BLaER1 treated with 17β-estradiol and CSF1 and Interleukin-3, amounts not matched to agents 10 nM and 100 nM (cell line): ENCODE measurements around the gene MYL4.

ENCODE experiments used
- H3K27ac ChIP-seq, 11 experiments: shearing (Covaris generic); formaldehyde crosslinking; 2 replicates each; pipeline ENCODE4 v1.8.1; 2022
- H3K27me3 ChIP-seq, 11 experiments: shearing (Covaris generic); formaldehyde crosslinking; 2 replicates each; pipeline ENCODE4 v1.8.1; 2022
- H3K36me3 ChIP-seq, 11 experiments: shearing (Covaris generic); formaldehyde crosslinking; 2 replicates each; pipeline ENCODE4 v1.8.1; 2022
- H3K4me1 ChIP-seq, 10 experiments: shearing (Covaris generic); formaldehyde crosslinking; 2 replicates each; pipeline ENCODE4 v1.8.1; 2022
- H3K4me2 ChIP-seq, 11 experiments: shearing (Covaris generic); formaldehyde crosslinking; 2 replicates each; pipeline ENCODE4 v1.8.1; 2022
- H3K4me3 ChIP-seq, 10 experiments: shearing (Covaris generic); formaldehyde crosslinking; 2 replicates each; pipeline ENCODE4 v1.8.1; 2022
- H3K9ac ChIP-seq, 11 experiments: shearing (Covaris generic); formaldehyde crosslinking; 2 replicates each; pipeline ENCODE4 v1.8.1; 2022
- H3K9me3 ChIP-seq, 11 experiments: shearing (Covaris generic); formaldehyde crosslinking; replicated peaks in 1 of 11; 2 replicates each; pipeline ENCODE4 v1.8.1; 2022
- H4K20me1 ChIP-seq, 11 experiments: shearing (Covaris generic); formaldehyde crosslinking; 2 replicates each; pipeline ENCODE4 v1.8.1; 2022
- Cebpa-rat ChIP-seq, 11 experiments: shearing (Covaris generic); IDR thresholded peaks; 2 replicates each; pipeline ENCODE4 v1.8.1; 2022

Gene MYL4

DNA sequence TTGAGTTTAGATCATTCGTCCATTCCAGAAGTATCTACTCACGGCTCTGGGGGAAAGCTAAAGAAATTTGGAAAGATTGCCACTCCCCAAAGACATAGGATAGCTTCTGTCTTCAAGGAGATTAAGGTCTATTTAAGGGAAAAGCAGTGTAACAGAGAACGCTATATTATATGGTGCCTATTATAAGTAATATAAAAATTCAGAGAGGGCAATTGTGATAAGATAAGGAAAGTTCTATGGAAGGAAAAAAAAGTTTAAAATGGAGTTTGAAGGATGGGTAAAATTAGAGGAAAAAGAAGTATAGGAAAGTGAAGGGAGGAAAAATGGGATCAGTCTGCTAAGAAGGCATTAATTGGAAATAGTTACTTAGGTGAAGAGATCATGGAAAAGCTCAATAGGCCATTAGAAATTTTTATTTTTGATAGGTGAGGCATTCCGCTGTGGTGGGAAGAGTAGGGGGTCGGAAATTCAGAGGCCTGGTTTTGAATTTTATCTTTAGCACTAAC, 19.4 kb upstream of the MYL4 start:
- H3K9me3 ChIP-seq: peaks cover 0 to 28% (median 12%) of the 10 kb centered on the region in 11 experiments; a peak in 14 of 22 replicates
- peaks cover 0 to 26% (median 14%) of the 10 kb centered on the region in 11 experiments; a peak in 11 of 22 replicates for H3K36me3 ChIP-seq
- peak overlapping the region; percentile 32 to 83 (median 76); a peak in 17 of 20 replicates for H3K4me3 ChIP-seq
- peak overlapping the region; percentile 7 to 99 (median 64); a peak in 14 of 22 replicates for H3K9ac ChIP-seq
- peaks cover 31 to 53% (median 35%) of the 10 kb centered on the region in 11 experiments for H4K20me1 ChIP-seq
- peaks cover 0 to 42% (median 14%) of the 10 kb centered on the region in 11 experiments; a peak in 9 of 22 replicates for H3K27me3 ChIP-seq
- H3K4me2 ChIP-seq: peak overlapping the region; percentile 59 to 83 (median 76)
- no peak overlapping the region for H3K27ac ChIP-seq
- no peak for TF ChIP-seq Cebpa-rat (IDR thresholded peaks at IDR 0.05)
- peaks cover 22 to 55% (median 44%) of the 10 kb centered on the region in 10 experiments for H3K4me1 ChIP-seq

DNA sequence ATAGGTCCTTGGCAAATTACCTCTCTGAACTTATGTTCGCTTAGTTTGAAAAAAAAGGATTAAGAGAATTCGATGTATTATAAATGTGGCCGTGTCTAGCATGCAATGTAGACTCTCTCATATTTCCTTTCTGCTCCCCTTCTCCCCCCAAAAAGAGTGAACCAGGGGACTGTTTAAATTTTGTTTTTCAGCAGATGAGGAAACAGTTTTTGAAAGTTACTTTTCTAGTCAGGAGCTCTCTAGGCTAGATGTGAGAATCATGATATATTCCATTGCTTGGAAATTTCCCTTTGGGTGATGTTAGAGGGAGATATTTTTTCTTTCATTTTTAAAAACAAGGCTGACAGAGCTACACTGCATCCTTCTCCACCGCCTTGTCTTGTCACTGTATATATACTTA, 18.9 kb upstream of the MYL4 start:
- Histone ChIP-seq H3K27ac (no peak overlapping the region), H4K20me1 (peaks cover 27 to 49% (median 30%) of the 10 kb centered on the region in 11 experiments), H3K4me3 (no peak overlapping the region), H3K9me3 (peaks cover 0 to 32% (median 12%) of the 10 kb centered on the region in 11 experiments; a peak in 14 of 22 replicates), H3K27me3 (peaks cover 0 to 47% (median 15%) of the 10 kb centered on the region in 11 experiments; a peak in 9 of 22 replicates), H3K36me3 (peaks cover 0 to 21% (median 13%) of the 10 kb centered on the region in 11 experiments; a peak in 11 of 22 replicates), H3K4me2 (peak overlapping the region in 7 of 11 experiments; percentile 59 to 78 (median 72); a peak in 11 of 22 replicates), H3K9ac (no peak overlapping the region), H3K4me1 (peaks cover 21 to 56% (median 48%) of the 10 kb centered on the region in 10 experiments)
- TF ChIP-seq Cebpa-rat (IDR thresholded peaks at IDR 0.05): no peak

DNA sequence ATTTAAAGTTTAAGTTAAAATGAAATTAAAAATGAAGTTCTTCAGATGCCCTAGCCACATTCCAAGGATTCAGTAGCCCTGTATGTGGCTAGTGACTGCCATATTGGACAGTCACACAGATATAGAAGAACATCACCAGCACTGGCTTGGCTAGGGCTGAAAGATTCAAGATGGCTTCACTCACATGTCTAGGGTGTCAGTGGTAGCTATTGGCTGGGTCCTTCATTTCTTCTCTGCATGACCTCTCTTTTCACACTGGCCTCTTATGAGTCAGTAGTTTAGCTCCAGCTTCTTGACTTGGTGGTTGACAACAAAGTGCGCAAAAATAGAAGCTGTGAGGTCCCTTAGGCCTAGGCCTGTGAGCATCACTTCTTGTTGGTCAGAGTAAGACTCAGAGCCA, 18.4 kb upstream of the MYL4 start:
- H3K9me3 ChIP-seq: peaks cover 0 to 38% (median 15%) of the 10 kb centered on the region in 11 experiments; a peak in 15 of 22 replicates

DNA sequence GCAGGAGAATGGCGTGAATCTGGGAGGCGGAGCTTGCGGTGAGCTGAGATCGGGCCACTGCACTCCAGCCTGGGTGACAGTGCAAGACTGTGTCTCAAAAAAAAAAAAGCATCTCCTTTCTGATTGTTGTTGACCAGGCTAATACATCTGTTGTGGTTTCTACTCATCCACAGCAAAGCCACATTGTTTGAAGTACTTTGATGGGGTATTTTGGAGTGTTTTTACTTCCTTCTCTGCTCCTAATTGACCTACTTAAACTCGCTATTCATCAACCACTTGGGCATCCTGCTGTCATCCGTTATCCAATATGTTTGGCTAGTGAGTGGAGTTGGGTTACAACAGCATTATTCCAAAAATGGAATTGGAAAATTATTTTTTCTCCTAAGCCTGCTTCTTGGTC, 16.6 kb upstream of the MYL4 start:
- no peak for TF ChIP-seq Cebpa-rat (IDR thresholded peaks at IDR 0.05)
- H3K9me3 ChIP-seq: peaks cover 0 to 42% (median 18%) of the 10 kb centered on the region in 11 experiments; a peak in 16 of 22 replicates
- no peaks in the 10 kb centered on the region for H3K36me3 ChIP-seq
- peaks cover 6 to 27% (median 8%) of the 10 kb centered on the region in 11 experiments; a peak in 15 of 22 replicates for H4K20me1 ChIP-seq
- H3K9ac ChIP-seq: no peak overlapping the region
- H3K27me3 ChIP-seq: peaks cover 0 to 70% (median 21%) of the 10 kb centered on the region in 11 experiments; a peak in 10 of 22 replicates
- H3K4me2 ChIP-seq: peak overlapping the region; percentile 42 to 81 (median 72)
- H3K27ac ChIP-seq: no peak overlapping the region
- H3K4me1 ChIP-seq: peaks cover 13 to 46% (median 31%) of the 10 kb centered on the region in 10 experiments
- H3K4me3 ChIP-seq: no peak overlapping the region; a peak in 1 of 20 replicates

More for the DNA sequence above, 18.4 kb upstream of the MYL4 start:
- no peak overlapping the region for H3K9ac ChIP-seq
- H3K27ac ChIP-seq: no peak overlapping the region
- H3K36me3 ChIP-seq: peaks cover 0 to 16% (median 8%) of the 10 kb centered on the region in 11 experiments; a peak in 11 of 22 replicates
- 0 out of 22 replicates have a peak overlapping the region, but pooled peaks of 1 of the 11 experiments have one; percentile 59 for H3K4me2 ChIP-seq
- H4K20me1 ChIP-seq: peaks cover 22 to 44% (median 25%) of the 10 kb centered on the region in 11 experiments
- H3K4me1 ChIP-seq: peaks cover 21 to 56% (median 46%) of the 10 kb centered on the region in 10 experiments
- H3K27me3 ChIP-seq: peaks cover 0 to 52% (median 20%) of the 10 kb centered on the region in 11 experiments; a peak in 9 of 22 replicates
- H3K4me3 ChIP-seq: no peak overlapping the region
- TF ChIP-seq Cebpa-rat (IDR thresholded peaks at IDR 0.05): no peak

DNA sequence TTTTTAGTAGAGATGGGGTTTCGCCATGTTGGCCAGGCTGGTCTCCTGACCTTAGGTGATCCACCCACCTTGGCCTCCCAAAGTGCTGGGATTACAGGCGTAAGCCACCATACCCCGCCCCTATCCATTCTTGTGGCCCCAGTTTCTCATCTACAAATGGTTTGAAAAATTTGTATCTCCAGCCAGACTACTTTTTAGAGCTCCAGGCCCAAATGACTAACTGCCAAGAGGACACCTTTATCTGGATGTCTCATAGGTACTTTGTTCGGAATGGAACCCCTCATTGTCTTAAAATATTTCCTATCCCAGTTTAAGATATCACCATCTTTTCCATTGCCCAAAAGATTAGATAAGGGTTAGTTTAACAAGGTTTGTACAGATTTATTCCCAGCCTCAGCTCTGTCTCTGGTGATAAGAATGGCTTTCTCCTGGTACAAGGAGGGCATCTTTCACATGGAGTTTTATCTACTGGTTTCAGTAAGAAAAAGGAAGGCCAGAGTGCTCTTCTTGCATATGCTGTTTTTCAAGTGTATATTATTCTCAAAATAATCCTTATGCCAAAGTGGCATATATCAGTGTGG, 15.1 kb upstream of the MYL4 start:
- Histone ChIP-seq H3K27ac (no peak overlapping the region), H3K4me3 (no peak overlapping the region), H3K9me3 (peaks cover 0 to 42% (median 18%) of the 10 kb centered on the region in 11 experiments; a peak in 16 of 22 replicates), H3K9ac (no peak overlapping the region), H3K4me2 (peak overlapping the region in 7 of 11 experiments; percentile 42 to 76 (median 72); a peak in 14 of 22 replicates), H3K4me1 (peaks cover 13 to 41% (median 26%) of the 10 kb centered on the region in 10 experiments), H3K27me3 (peaks cover 0 to 82% (median 21%) of the 10 kb centered on the region in 11 experiments; a peak in 10 of 22 replicates), H3K36me3 (no peaks in the 10 kb centered on the region), H4K20me1 (peaks cover 0 to 21% (median 0%) of the 10 kb centered on the region in 11 experiments; a peak in 7 of 22 replicates)
- no peak for TF ChIP-seq Cebpa-rat (IDR thresholded peaks at IDR 0.05)

- Histone ChIP-seq H3K9ac (no peak overlapping the region), H3K4me3 (no peak overlapping the region), H3K36me3 (no peaks in the 10 kb centered on the region), H3K4me2 (no peak overlapping the region), H3K27me3 (peaks cover 0 to 59% (median 21%) of the 10 kb centered on the region in 11 experiments; a peak in 10 of 22 replicates), H3K4me1 (peaks cover 25 to 50% (median 34%) of the 10 kb centered on the region in 10 experiments), H3K9me3 (peaks cover 0 to 23% (median 8%) of the 10 kb centered on the region in 11 experiments; a peak in 8 of 22 replicates), H4K20me1 (peaks cover 0 to 18% (median 0%) of the 10 kb centered on the region in 11 experiments; a peak in 7 of 22 replicates), H3K27ac (no peak overlapping the region)
- TF ChIP-seq Cebpa-rat (IDR thresholded peaks at IDR 0.05): no peak
Measured at GRCh38 chr17:47197821-47198220, 11.3 kb upstream of the MYL4 start.

GRCh38 chr17:47199627-47200324, 9.4 kb upstream of the MYL4 start:
- peaks cover 0 to 40% (median 7%) of the 10 kb centered on the region in 11 experiments; a peak in 10 of 22 replicates for H3K27me3 ChIP-seq
- H4K20me1 ChIP-seq: peaks cover 0 to 14% (median 0%) of the 10 kb centered on the region in 11 experiments; a peak in 4 of 22 replicates
- peaks cover 28 to 47% (median 38%) of the 10 kb centered on the region in 10 experiments for H3K4me1 ChIP-seq
- H3K4me3 ChIP-seq: peak overlapping the region in 1 of 10 experiments; percentile 43; a peak in 1 of 20 replicates
- TF ChIP-seq Cebpa-rat (IDR thresholded peaks at IDR 0.05): no peak
- peak overlapping the region; percentile 60 to 90 (median 76) for H3K4me2 ChIP-seq
- H3K27ac ChIP-seq: peak overlapping the region in 9 of 11 experiments; percentile 6 to 53 (median 33); a peak in 11 of 22 replicates
- H3K9me3 ChIP-seq: peaks cover 0 to 18% (median 9%) of the 10 kb centered on the region in 11 experiments; a peak in 10 of 22 replicates
- H3K9ac ChIP-seq: peak overlapping the region in 7 of 11 experiments; percentile 4 to 49 (median 12); a peak in 6 of 22 replicates
- H3K36me3 ChIP-seq: no peaks in the 10 kb centered on the region

DNA sequence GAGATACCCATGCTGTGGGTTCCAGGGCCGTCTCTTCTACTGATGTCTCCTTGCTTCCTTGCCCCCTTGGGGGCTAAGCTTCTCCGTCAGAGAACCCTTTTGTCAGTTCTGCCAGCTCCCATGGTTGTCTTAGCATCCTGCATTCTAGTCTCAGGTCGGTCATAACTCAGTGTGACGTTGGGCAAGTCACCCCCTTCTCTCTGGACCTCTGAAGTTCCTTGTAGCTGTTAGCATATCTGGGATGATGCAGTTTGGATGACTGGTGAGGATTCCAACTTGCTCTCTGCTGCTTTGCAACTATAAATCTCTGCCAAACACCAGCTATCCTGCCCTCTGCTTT, 8.9 kb upstream of the MYL4 start:
- Histone ChIP-seq H3K36me3 (no peaks in the 10 kb centered on the region), H3K4me1 (peaks cover 33 to 48% (median 41%) of the 10 kb centered on the region in 10 experiments), H3K9me3 (peaks cover 0 to 13% (median 8%) of the 10 kb centered on the region in 11 experiments; a peak in 9 of 22 replicates), H3K9ac (peak overlapping the region in 7 of 11 experiments; percentile 4 to 49 (median 12); a peak in 6 of 22 replicates), H3K4me2 (peak overlapping the region; percentile 60 to 90 (median 76)), H3K4me3 (peak overlapping the region in 1 of 10 experiments; percentile 43; a peak in 2 of 20 replicates), H4K20me1 (peaks cover 0 to 19% (median 3%) of the 10 kb centered on the region in 11 experiments; a peak in 4 of 22 replicates), H3K27me3 (peaks cover 0 to 34% (median 6%) of the 10 kb centered on the region in 11 experiments; a peak in 10 of 22 replicates), H3K27ac (peak overlapping the region in 9 of 11 experiments; percentile 6 to 53 (median 33); a peak in 11 of 22 replicates)
- no peak for TF ChIP-seq Cebpa-rat (IDR thresholded peaks at IDR 0.05)
